Measurements from ENCODE around the gene RMI2. TPM values are rescaled to one million over a fixed set of nuclear protein-coding genes. Genes with fewer than 3 reads are reported as not detected.

Gene RMI2
- total RNA-seq, 4 donors from 2014 or later: 2.3 to 6.6 (median 3.5) TPM

- Histone ChIP-seq H3K36me3 (no peaks in the 10 kb centered on the region), H3K9me3 (no peaks in the 10 kb centered on the region), H3K4me1 (peaks cover 0 to 7% (median 6%) of the 10 kb centered on the region in 4 donors), H3K27me3 (no peaks in the 10 kb centered on the region), H3K27ac (no peak overlapping the region), H3K4me3 (no peak overlapping the region)
- DNase-seq: no peak
- no peak for TF ChIP-seq POLR2A (IDR thresholded peaks at IDR 0.05)
- no peak for TF ChIP-seq CTCF (IDR thresholded peaks at IDR 0.05)
Observed at GRCh38 chr16:11355862-11356261, 10.6 kb downstream of the RMI2 start.

GRCh38 chr16:11356573-11357331 lies 11.5 kb downstream of the RMI2 start:
- TF ChIP-seq CTCF (IDR thresholded peaks at IDR 0.05) (peak; percentile 30 to 75 (median 69)), POLR2A (IDR thresholded peaks at IDR 0.05) (no peak)
- DNase-seq: peak; percentile 81 to 88 (median 82)
- Histone ChIP-seq H3K36me3 (no peaks in the 10 kb centered on the region), H3K27me3 (no peaks in the 10 kb centered on the region), H3K27ac (no peak overlapping the region), H3K9me3 (no peaks in the 10 kb centered on the region), H3K4me3 (no peak overlapping the region), H3K4me1 (peaks cover 0 to 15% (median 10%) of the 10 kb centered on the region in 4 donors)

GRCh38 chr16:11358531-11358930 lies 13.3 kb downstream of the RMI2 start:
- no peak for DNase-seq
- Histone ChIP-seq H3K4me3 (no peak overlapping the region), H3K9me3 (no peaks in the 10 kb centered on the region), H3K27me3 (no peaks in the 10 kb centered on the region), H3K36me3 (no peaks in the 10 kb centered on the region), H3K27ac (no peak overlapping the region), H3K4me1 (peaks cover 0 to 23% (median 16%) of the 10 kb centered on the region in 4 donors)
- no peak for TF ChIP-seq CTCF (IDR thresholded peaks at IDR 0.05)
- TF ChIP-seq POLR2A (IDR thresholded peaks at IDR 0.05): no peak

GRCh38 chr16:11359370-11359769 lies 14.1 kb downstream of the RMI2 start:
- H3K27me3 ChIP-seq: no peaks in the 10 kb centered on the region
- H3K27ac ChIP-seq: no peak overlapping the region
- no peak overlapping the region for H3K4me3 ChIP-seq
- H3K9me3 ChIP-seq: no peaks in the 10 kb centered on the region
- TF ChIP-seq POLR2A (IDR thresholded peaks at IDR 0.05): no peak
- no peak for TF ChIP-seq CTCF (IDR thresholded peaks at IDR 0.05)
- no peak for DNase-seq
- no peaks in the 10 kb centered on the region for H3K36me3 ChIP-seq
- peaks cover 0 to 21% (median 15%) of the 10 kb centered on the region in 4 donors for H3K4me1 ChIP-seq

- no peak overlapping the region for H3K4me3 ChIP-seq
Observed at GRCh38 chr16:11360641-11361373, 15.5 kb downstream of the RMI2 start.

More at GRCh38 chr16:11360641-11361373, 15.5 kb downstream of the RMI2 start:
- DNase-seq: no peak
- no peak overlapping the region for H3K27ac ChIP-seq
- H3K4me1 ChIP-seq: peaks cover 0 to 17% (median 10%) of the 10 kb centered on the region in 4 donors
- H3K9me3 ChIP-seq: no peaks in the 10 kb centered on the region
- no peak for TF ChIP-seq CTCF (IDR thresholded peaks at IDR 0.05)
- no peak for TF ChIP-seq POLR2A (IDR thresholded peaks at IDR 0.05)
- H3K36me3 ChIP-seq: no peaks in the 10 kb centered on the region
- H3K27me3 ChIP-seq: no peaks in the 10 kb centered on the region
